Liver (tissue), 9 donors: ENCODE data around the gene SLAIN2. TPM values are rescaled to one million over a fixed set of nuclear protein-coding genes. Genes with fewer than 3 reads are reported as not detected.

Experiments
- DNase-seq: peaks from one replicate; pipeline ENCODE4 v3.0.0-alpha.2; 2017; ENCODE audit warnings: low spot score
- H3K27ac ChIP-seq, 2 donors: one replicate each; pipeline ENCODE4 v1.7.0; 2013; ENCODE audit warnings: inconsistent platforms in 2 of 2, low read length in 2 of 2, control low read depth in 1 of 2, low read depth in 1 of 2, mild to moderate bottlenecking in 1 of 2
- H3K27me3 ChIP-seq, 4 donors: one replicate each; pipeline versions ENCODE4 v1.6.1 to v1.7.0; 2013; ENCODE audit warnings: low read length in 3 of 4, inconsistent platforms in 1 of 4, mild to moderate bottlenecking in 1 of 4, moderate library complexity in 1 of 4; ENCODE audit not compliant: control insufficient read depth in 4 of 4, insufficient read depth in 4 of 4
- H3K36me3 ChIP-seq, 4 donors: one replicate each; pipeline versions ENCODE4 v1.6.1 to v1.7.0; 2013; ENCODE audit warnings: low read length in 3 of 4, mild to moderate bottlenecking in 3 of 4, low read depth in 1 of 4, moderate library complexity in 1 of 4; ENCODE audit not compliant: control insufficient read depth in 4 of 4, insufficient read depth in 3 of 4
- H3K4me1 ChIP-seq, 4 donors: one replicate each; pipeline versions ENCODE4 v1.6.1 to v1.7.0; 2013; ENCODE audit warnings: low read length in 3 of 4, mild to moderate bottlenecking in 3 of 4, moderate library complexity in 1 of 4; ENCODE audit not compliant: control insufficient read depth in 4 of 4, insufficient read depth in 4 of 4
- H3K4me3 ChIP-seq, 3 donors: one replicate each; pipeline versions ENCODE4 v1.6.1 to v1.7.0; 2013; ENCODE audit warnings: low read length in 3 of 3, control low read depth in 1 of 3, low read depth in 1 of 3, mild to moderate bottlenecking in 1 of 3
- H3K9ac ChIP-seq, 2 donors: one replicate each; pipeline ENCODE4 v1.7.0; 2013; ENCODE audit warnings: low read length in 2 of 2, mild to moderate bottlenecking in 2 of 2, moderate library complexity in 2 of 2, control low read depth in 1 of 2, low read depth in 1 of 2
- H3K9me3 ChIP-seq, 4 donors: one replicate each; pipeline versions ENCODE4 v1.6.1 to v1.7.0; 2013; ENCODE audit warnings: low read length in 3 of 4; ENCODE audit not compliant: control insufficient read depth in 4 of 4
- CTCF ChIP-seq: fragments of 150-350 bp; IDR thresholded peaks from 2 replicates; pipeline ENCODE4 v1.5.1; 2017; ENCODE audit warnings: improper control_type of control experiment, low read depth, low read length; ENCODE audit not compliant: missing input control
- EGR1 ChIP-seq, 2 donors: IDR thresholded peaks; 2 replicates each; pipeline ENCODE4 v1.6.1; 2016 to 2018; ENCODE audit warnings: antibody characterized with exemption in 2 of 2, low read depth in 2 of 2
- FOXA1 ChIP-seq: IDR thresholded peaks from 2 replicates; pipeline ENCODE4 v1.6.1; 2016; ENCODE audit warnings: antibody characterized with exemption
- HNF4A ChIP-seq, 2 donors: conservative IDR thresholded peaks; 2 replicates each; pipeline ENCODE4 v1.6.1; 2016; ENCODE audit warnings: antibody characterized with exemption in 2 of 2, mild to moderate bottlenecking in 2 of 2
- MAX ChIP-seq: IDR thresholded peaks from 2 replicates; pipeline ENCODE4 v1.6.1; 2016; ENCODE audit warnings: antibody characterized with exemption
- NR2F2 ChIP-seq: IDR thresholded peaks from 2 replicates; pipeline ENCODE4 v1.6.1; 2016; ENCODE audit warnings: antibody characterized with exemption
- RXRA ChIP-seq, 2 donors: IDR thresholded peaks; 2 replicates each; pipeline ENCODE4 v1.6.1; 2017 to 2018; ENCODE audit warnings: antibody characterized with exemption in 2 of 2, mild to moderate bottlenecking in 1 of 2
- SP1 ChIP-seq: IDR thresholded peaks from 2 replicates; pipeline ENCODE4 v1.6.1; 2018; ENCODE audit warnings: antibody characterized with exemption, mild to moderate bottlenecking
- YY1 ChIP-seq: IDR thresholded peaks from 2 replicates; pipeline ENCODE4 v1.6.1; 2016; ENCODE audit warnings: antibody characterized with exemption, mild to moderate bottlenecking
- WGBS: extraction: QIAGEN DNeasy Blood & Tissue Kit; methylation state at CpG from one replicate; pipeline ENCODE4 v1.1.7; 2013; 5-methylcytosine and 5-hydroxymethylcytosine counted together
- polyA plus RNA-seq, 2 donors: library from polyadenylated mRNA; stranded (reverse) in 1 of 2; unstranded in 1 of 2; fragments of 200-250 nt in 1 of 2; fragments of >200 nt in 1 of 2; fragmentation: Nextera tagmentation in 1 of 2; extraction: Ambion mirVana in 1 of 2; gene quantifications; one replicate each; pipeline versions ENCODE4 v1.2.1 to v1.2.3, GENCODE V29; 2013 to 2015
- total RNA-seq, 2 donors: library from RNA; depleted of rRNA; stranded (reverse); fragments of >200 nt; gene quantifications; one replicate each; pipeline ENCODE4 v1.2.3, GENCODE V29; 2014
- TF ChIP-seq, protein P1 (sequence below): IDR thresholded peaks from 2 replicates; pipeline ENCODE4 v1.6.1; 2016; ENCODE audit warnings: antibody characterized with exemption
- donor health status: healthy.
- donor health status: healthy.
- donor health status: healthy.
- donor health status: healthy.
- donor health status: healthy.

The SLAIN2 gene
- total and polyA plus RNA-seq, 4 donors = 12.1 to 32.5 (median 16.6) TPM

DNA sequence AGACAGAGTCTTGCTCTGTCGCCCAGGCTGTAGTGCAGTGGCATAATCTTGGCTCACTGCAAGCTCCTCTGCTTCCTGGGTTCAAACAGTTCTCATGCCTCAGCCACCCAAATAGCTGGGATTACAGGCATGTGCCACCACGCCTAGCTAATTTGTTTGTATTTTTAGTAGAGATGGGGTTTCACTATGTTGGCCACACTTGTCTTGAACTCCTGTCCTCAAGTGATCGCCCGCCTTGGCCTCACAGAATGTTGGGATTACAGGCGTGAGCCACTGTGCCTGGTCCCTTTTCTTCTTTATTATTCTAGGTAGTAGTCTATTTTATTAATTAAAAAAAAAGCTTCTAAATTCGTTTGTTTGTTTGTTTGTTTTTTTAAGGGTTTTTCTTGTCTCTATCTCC, 59.1 kb downstream of the SLAIN2 start (continued):
- TF ChIP-seq MAX (no peak), FOXA1 (no peak), RXRA (IDR thresholded peaks at IDR 0.05) (no peak), EGR1 (IDR thresholded peaks at IDR 0.05; ENCODE audit: low read depth in 2 of 2) (no peak), HNF4A (conservative IDR thresholded peaks at IDR 0.05) (no peak), YY1 (no peak)
- TF ChIP-seq, protein P1, sequence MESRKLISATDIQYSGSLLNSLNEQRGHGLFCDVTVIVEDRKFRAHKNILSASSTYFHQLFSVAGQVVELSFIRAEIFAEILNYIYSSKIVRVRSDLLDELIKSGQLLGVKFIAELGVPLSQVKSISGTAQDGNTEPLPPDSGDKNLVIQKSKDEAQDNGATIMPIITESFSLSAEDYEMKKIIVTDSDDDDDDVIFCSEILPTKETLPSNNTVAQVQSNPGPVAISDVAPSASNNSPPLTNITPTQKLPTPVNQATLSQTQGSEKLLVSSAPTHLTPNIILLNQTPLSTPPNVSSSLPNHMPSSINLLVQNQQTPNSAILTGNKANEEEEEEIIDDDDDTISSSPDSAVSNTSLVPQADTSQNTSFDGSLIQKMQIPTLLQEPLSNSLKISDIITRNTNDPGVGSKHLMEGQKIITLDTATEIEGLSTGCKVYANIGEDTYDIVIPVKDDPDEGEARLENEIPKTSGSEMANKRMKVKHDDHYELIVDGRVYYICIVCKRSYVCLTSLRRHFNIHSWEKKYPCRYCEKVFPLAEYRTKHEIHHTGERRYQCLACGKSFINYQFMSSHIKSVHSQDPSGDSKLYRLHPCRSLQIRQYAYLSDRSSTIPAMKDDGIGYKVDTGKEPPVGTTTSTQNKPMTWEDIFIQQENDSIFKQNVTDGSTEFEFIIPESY = no peak

DNA sequence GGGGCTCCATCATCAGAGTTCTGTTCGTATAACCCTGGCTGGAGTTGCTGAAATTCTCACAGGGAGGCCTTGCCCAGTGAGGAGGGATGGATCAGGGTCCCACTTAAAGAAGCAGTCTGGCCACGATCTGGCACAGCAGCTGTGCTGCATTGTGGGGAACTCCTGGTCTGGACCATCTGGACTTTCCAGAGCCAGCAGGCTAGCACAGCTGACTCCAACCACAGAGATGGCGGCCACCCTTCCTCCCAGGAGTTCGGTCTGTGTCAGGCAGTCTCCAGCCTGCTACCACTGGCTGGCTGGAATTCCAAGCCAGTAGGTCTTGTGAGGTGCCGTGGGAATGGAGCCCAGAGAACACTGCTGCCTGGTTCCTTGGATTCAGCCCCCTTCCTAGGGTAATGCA, 62.0 kb downstream of the SLAIN2 start:
- peaks cover 0 to 3% (median 2%) of the 10 kb centered on the region in 4 donors for H3K36me3 ChIP-seq
- DNase-seq = no peak
- TF ChIP-seq HNF4A (conservative IDR thresholded peaks at IDR 0.05) (no peak), SP1 (no peak)
- H3K27ac ChIP-seq = no peak overlapping the region
- no peak overlapping the region for H3K9ac ChIP-seq
- H3K4me1 ChIP-seq = no peaks in the 10 kb centered on the region
- H3K27me3 ChIP-seq = no peaks in the 10 kb centered on the region
- no peaks in the 10 kb centered on the region for H3K9me3 ChIP-seq
- 98% methylated on average over 5 of the region's 5 CpGs for WGBS
- H3K4me3 ChIP-seq = no peak overlapping the region

- Histone ChIP-seq H3K27ac (no peak overlapping the region), H3K9me3 (no peaks in the 10 kb centered on the region), H3K4me3 (no peak overlapping the region), H3K27me3 (no peaks in the 10 kb centered on the region), H3K4me1 (no peaks in the 10 kb centered on the region), H3K9ac (no peak overlapping the region), H3K36me3 (peaks cover 0 to 3% (median 2%) of the 10 kb centered on the region in 4 donors)
- no peak for DNase-seq
- TF ChIP-seq NR2F2 (no peak), EGR1 (IDR thresholded peaks at IDR 0.05; ENCODE audit: low read depth in 2 of 2) (no peak), CTCF (no peak), HNF4A (conservative IDR thresholded peaks at IDR 0.05) (no peak), YY1 (no peak)
- TF ChIP-seq, protein P1 = no peak
- WGBS = 88% methylated on average over 9 of the region's 9 CpGs
These were observed 62.5 kb downstream of the SLAIN2 start for GRCh38 chr4:48403779-48404178.
